Colonic mucosa (tissue), 4 donors: ENCODE data around the gene DHRS1. TPM values are rescaled to one million over a fixed set of nuclear protein-coding genes. Genes with fewer than 3 reads are reported as not detected.
"Not testable (repeated sequence)": the region's sequence is repeated elsewhere in the genome, so short reads cannot be mapped to it uniquely, and the experiment has no call there.

Experiments used
- DNase-seq: peaks from one replicate; pipeline ENCODE4 v3.0.0-alpha.2; 2020
- H3K27ac ChIP-seq: fragments of 200-600 bp; one replicate; pipeline ENCODE4 v1.8.0; 2021
- H3K27me3 ChIP-seq: fragments of 200-600 bp; one replicate; pipeline ENCODE4 v1.8.0; 2021
- H3K36me3 ChIP-seq: fragments of 200-600 bp; one replicate; pipeline ENCODE4 v1.8.0; 2021
- H3K4me1 ChIP-seq: fragments of 200-600 bp; one replicate; pipeline ENCODE4 v1.8.0; 2021; ENCODE audit warnings: mild to moderate bottlenecking
- H3K4me3 ChIP-seq: fragments of 200-600 bp; one replicate; pipeline ENCODE4 v1.8.0; 2021
- H3K9ac ChIP-seq, 2 donors: one replicate each; pipeline ENCODE4 v1.7.0; 2013; ENCODE audit warnings: control low read depth in 2 of 2, low read depth in 2 of 2, low read length in 2 of 2
- H3K9me3 ChIP-seq: fragments of 200-600 bp; one replicate; pipeline ENCODE4 v1.8.0; 2021
- CTCF ChIP-seq: fragments of 200-600 bp; IDR thresholded peaks from one replicate; pipeline ENCODE4 v1.8.0; 2022; ENCODE audit warnings: antibody characterized with exemption, mild to moderate bottlenecking
- intact Hi-C: fragments of 100-400 bp; cut with DNase I; formaldehyde crosslinking; loops from one replicate; pipeline ENCODE4 v1.14.1; 2022
- total RNA-seq, 2 donors: library from RNA; stranded (reverse); fragmentation: NEBNext Ultra II Directional in 1 of 2; extraction: Animal tissue kit (Norgen Biotek cat#: 25700) in 1 of 2; gene quantifications; one replicate each; pipeline ENCODE4 v1.2.1, GENCODE V29; 2021
- donor health status: healthy.
- donor health status: DM: no; HTN: no; CAD: no.
- donor health status: DM: no; HTN: no; CAD: no.

DHRS1 gene
- total RNA-seq, 2 donors from 2014 or later, result 38.0 to 42.4 TPM

- no peak for TF ChIP-seq CTCF
Observed at GRCh38 chr14:24330973-24331674, 31.5 kb upstream of the DHRS1 start.

GRCh38 chr14:24329736-24330135 is 30.2 kb upstream of the DHRS1 start:
- DNase-seq, result peak; percentile 43
- Histone ChIP-seq H3K27me3 (peaks cover 4% of the 10 kb centered on the region), H3K27ac (no peak overlapping the region), H3K4me3 (no peak overlapping the region), H3K9me3 (no peaks in the 10 kb centered on the region), H3K9ac (no peak overlapping the region), H3K4me1 (peaks cover 12% of the 10 kb centered on the region), H3K36me3 (no peaks in the 10 kb centered on the region)
- intact Hi-C loops, result loop anchor here (5.0 kb wide), 1 partner anchor 38 kb away; the partner anchor contains the start of gene NFATC4
- TF ChIP-seq CTCF, result no peak

More at GRCh38 chr14:24330973-24331674, 31.5 kb upstream of the DHRS1 start:
- Histone ChIP-seq H3K27ac (no peak overlapping the region), H3K4me1 (peaks cover 15% of the 10 kb centered on the region), H3K9me3 (no peaks in the 10 kb centered on the region), H3K36me3 (no peaks in the 10 kb centered on the region), H3K27me3 (peaks cover 10% of the 10 kb centered on the region), H3K9ac (no peak overlapping the region), H3K4me3 (no peak overlapping the region)
- intact Hi-C loops, result loop anchor here (5.0 kb wide), 1 partner anchor 36 kb away; the partner anchor contains the start of gene NFATC4
- no peak for DNase-seq

- DNase-seq, result no peak
- TF ChIP-seq CTCF, result no peak
- Histone ChIP-seq H3K4me3 (no peak overlapping the region), H3K9ac (no peak overlapping the region), H3K27ac (no peak overlapping the region), H3K4me1 (peaks cover 6% of the 10 kb centered on the region), H3K27me3 (no peaks in the 10 kb centered on the region), H3K9me3 (no peaks in the 10 kb centered on the region), H3K36me3 (no peaks in the 10 kb centered on the region)
- intact Hi-C loops, result no loop called here
Observed at GRCh38 chr14:24329073-24329663, 29.6 kb upstream of the DHRS1 start.

- H3K9ac ChIP-seq, H3K27me3 ChIP-seq, H3K27ac ChIP-seq, H3K4me1 ChIP-seq, H3K36me3 ChIP-seq, intact Hi-C loops, H3K9me3 ChIP-seq, H3K4me3 ChIP-seq: not testable (repeated sequence)
- TF ChIP-seq CTCF, result peak; percentile 57
- peak; percentile 62 for DNase-seq
Observed at GRCh38 chr14:24327914-24328313, 28.3 kb upstream of the DHRS1 start.

- no peaks in the 10 kb centered on the region for H3K9me3 ChIP-seq
- no peak overlapping the region for H3K4me3 ChIP-seq
- H3K9ac ChIP-seq, result no peak overlapping the region
- intact Hi-C loops, result no loop called here
- H3K4me1 ChIP-seq, result peaks cover under 1% of the 10 kb centered on the region
- no peaks in the 10 kb centered on the region for H3K36me3 ChIP-seq
- H3K27me3 ChIP-seq, result no peaks in the 10 kb centered on the region
- no peak for DNase-seq
- H3K27ac ChIP-seq, result no peak overlapping the region
- no peak for TF ChIP-seq CTCF
Observed at GRCh38 chr14:24327303-24327702, 27.7 kb upstream of the DHRS1 start.
